ENCODE data around the gene GRM2.

GRM2 gene

DNA sequence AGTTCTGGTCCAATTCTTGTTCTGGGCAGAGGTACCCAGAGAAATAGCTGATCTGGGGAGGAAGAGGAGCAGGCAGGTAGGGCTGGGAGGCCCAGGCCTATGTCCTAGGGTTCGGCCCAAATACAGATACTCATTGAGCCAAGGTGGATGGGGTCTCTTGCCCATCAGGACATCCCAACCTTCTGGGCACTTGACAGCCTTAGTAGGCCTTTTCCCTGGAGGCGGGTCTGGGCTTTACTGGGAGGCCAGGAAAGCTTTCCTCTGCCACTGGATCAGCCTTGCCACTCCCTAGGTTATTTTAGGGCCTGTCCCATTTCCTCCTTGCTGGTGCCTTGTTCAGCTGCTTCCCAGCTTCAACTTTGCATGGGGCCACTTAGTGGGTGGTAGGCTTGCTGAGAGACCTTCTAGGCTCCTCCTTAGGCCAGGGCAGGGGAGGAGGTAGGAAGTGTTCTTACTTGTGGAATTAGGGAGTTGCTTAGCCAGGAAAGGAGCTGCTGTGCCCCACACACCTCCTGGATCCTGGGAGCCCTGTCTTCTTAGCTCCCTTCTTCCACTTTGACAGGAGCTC is 26.1 kb upstream of the GRM2 start:
- DNase-seq: no peak

- peak; percentile 43 for DNase-seq
Observed at GRCh38 chr3:51681453-51681852, 25.4 kb upstream of the GRM2 start.

DNA sequence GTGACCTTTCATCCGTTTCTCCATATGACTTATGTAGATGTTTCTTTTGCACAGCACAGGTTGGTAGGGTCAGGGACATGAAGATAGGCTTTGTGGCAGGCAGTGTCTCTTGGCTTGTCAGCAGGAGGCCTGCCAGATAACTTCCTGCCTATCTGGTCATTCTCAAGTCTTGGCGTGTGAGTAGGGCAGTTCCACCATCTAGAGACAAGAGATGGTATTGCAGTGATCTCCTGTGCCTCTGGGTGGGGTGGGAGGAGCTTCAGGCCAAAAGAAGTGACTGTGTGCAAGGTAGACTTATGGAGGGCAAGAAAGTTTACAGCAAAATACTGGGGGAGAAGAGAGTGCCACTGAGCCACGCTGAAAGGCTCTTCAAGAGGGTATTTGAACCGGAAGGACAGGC is 24.8 kb upstream of the GRM2 start:
- peak; percentile 71 for DNase-seq

DNA sequence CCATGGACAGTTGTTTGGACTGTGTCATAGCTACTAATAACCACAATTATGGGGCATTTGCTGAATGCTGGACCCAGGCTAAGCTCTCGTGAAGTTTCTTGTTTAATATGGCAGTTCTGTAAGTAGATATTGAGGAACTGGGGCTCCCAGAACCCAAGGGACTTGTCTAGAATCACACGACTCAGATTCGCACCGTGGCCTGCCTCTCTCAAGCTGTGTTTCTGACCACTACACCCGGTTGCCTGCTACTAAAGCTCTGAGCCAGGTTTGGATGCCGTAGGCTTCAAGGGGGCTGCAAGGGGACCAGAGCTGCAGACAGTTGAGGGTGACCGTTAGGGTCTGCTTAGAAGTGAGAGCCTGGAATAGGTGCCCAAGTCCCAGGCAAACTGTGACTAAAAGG is 24.3 kb upstream of the GRM2 start:
- DNase-seq: no peak

GRCh38 chr3:51683566-51683965 is 23.3 kb upstream of the GRM2 start:
- no peak for DNase-seq

GRCh38 chr3:51684971-51685751 is 21.7 kb upstream of the GRM2 start:
- DNase-seq: no peak

- no peak for DNase-seq
Observed at GRCh38 chr3:51686056-51686455, 20.8 kb upstream of the GRM2 start.

DNA sequence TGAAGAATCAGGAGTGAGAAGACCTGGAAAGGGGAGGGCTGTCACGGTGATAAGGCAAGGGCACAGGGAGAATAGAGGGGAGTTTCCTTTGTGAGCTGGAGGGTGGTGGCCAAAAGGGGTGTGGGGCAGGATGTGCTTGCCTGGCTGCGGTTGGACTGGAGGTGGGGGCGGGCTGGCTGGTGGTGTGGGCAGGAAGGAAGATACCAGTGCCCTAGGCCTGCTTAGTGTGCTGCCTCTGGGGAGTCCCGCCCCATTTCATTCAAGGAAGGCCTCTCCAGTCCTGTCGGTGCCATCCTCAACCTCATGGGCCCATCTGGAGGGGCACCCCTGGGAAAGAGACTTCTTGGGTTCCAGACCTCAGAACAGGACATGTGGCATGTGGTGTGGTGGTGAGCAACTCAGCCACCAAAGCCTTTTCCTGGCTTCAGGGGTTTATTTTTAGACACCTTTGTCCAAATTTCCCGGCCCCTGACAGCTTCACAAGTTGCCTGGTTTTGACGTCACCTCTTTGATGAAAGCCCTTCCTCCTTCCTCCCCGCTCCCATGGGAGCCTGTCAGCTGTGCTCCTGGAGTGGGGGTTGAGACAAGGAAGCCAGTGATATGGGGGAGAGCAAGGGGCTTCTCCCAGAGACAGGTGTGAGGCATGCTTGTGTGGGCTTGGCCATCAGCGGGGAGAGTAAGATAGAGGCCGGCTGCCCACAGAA is 20.2 kb upstream of the GRM2 start:
- peak; percentile 85 for DNase-seq

- DNase-seq: no peak
Observed at GRCh38 chr3:51687431-51688205, 19.2 kb upstream of the GRM2 start.

DNA sequence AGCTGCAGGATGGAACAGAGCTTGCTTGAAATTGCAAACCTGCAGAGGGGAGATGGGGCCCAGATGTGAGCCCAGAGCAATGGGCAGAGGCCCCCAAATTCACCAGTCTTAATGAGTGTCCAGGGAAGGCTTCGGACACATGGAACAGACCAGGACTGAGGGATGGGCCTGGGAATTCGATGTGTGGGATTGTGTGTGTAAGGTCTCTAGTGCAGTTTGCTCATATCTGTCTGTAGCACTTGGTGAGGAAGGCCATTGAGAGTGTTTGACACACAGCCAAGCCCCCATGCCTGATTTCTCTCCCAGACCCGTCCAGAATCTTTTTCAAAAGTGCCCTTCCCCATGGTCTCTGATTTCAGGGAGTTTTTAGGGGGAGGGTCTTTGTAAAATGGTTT is 18.7 kb upstream of the GRM2 start:
- DNase-seq: no peak

DNA sequence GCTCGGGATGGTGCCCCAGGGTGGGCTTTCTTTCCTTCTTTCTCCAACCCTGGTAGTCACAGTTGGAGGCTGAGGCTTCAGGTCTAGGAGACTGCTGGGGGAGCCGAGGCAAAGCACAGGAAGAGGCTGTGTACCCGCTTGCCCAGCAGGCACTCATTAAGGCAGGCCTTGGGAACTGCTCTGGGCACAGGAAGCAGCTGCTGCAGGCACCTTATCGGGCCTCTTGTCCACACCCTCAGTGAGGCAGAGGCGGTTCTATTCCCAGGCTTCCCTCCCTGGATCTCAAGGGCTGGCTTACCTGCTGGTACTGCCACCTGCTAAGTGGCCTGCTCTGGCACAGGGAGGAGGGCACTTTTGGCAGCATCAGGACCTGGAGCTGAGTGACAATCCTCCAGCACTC is 15.8 kb upstream of the GRM2 start:
- DNase-seq: no peak

GRCh38 chr3:51691949-51692348 is 14.9 kb upstream of the GRM2 start:
- DNase-seq: no peak

GRCh38 chr3:51692980-51693395 is 13.9 kb upstream of the GRM2 start:
- no peak for DNase-seq

- DNase-seq: no peak
Observed at GRCh38 chr3:51696954-51697353, 9.9 kb upstream of the GRM2 start.

GRCh38 chr3:51698209-51698608 is 8.7 kb upstream of the GRM2 start:
- DNase-seq: no peak

- DNase-seq: no peak
Observed at GRCh38 chr3:51700403-51700802, 6.5 kb upstream of the GRM2 start.

- no peak for DNase-seq
Observed at GRCh38 chr3:51702156-51702555, 4.7 kb upstream of the GRM2 start.

DNA sequence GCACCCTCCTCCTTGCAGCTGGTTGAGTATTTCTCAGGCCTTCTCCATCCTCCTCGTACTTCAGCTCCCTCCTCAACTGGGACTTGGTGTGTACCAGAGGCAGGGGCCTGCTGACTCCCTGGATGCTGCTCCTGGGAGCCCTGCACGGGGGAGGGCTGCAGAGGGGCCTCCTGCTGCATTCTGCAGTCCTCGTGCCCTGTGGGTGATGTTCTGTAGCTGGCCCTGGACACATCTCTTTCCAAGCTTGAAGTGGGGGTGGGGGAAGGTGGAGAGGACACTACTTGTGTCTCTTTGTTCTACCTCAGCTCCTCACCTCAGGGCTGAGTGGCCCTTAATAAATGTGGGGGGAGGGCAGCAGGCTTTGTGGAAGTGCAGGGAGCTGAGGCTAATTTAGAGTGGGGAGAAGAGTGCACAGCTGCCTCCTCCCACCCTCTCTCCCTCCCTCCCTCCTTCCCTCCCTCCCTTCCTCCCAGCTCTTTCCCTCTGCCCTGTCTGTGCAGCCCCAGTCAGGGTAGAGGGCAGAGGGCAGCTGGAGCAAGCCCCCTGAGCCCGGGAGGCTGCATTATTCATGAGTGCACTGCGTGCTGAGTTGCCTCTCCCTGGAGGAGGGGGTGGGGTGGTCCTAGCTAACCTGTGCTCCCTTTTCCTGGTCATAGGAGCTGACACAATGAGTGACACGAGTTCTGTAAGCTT is 3.7 kb upstream of the GRM2 start:
- no peak for DNase-seq

DNA sequence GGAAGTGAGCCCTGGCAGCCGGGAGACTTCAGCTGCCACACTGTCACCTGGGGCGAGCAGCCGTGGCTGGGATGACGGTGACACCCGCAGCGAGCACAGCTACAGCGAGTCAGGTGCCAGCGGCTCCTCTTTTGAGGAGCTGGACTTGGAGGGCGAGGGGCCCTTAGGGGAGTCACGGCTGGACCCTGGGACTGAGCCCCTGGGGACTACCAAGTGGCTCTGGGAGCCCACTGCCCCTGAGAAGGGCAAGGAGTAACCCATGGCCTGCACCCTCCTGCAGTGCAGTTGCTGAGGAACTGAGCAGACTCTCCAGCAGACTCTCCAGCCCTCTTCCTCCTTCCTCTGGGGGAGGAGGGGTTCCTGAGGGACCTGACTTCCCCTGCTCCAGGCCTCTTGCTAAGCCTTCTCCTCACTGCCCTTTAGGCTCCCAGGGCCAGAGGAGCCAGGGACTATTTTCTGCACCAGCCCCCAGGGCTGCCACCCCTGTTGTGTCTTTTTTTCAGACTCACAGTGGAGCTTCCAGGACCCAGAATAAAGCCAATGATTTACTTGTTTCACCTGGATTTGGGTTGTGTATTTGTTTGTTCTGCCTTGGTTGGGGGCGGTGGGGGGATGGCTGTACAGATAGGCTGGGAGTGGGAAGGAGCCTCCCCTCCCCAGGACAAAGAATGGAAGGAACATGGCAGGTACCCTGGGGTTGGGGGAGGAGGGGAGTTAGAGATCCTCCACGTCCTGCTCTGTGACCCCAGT is 2.9 kb upstream of the GRM2 start:
- DNase-seq: no peak

- no peak for DNase-seq
Observed at GRCh38 chr3:51704511-51704950, 2.3 kb upstream of the GRM2 start.

DNA sequence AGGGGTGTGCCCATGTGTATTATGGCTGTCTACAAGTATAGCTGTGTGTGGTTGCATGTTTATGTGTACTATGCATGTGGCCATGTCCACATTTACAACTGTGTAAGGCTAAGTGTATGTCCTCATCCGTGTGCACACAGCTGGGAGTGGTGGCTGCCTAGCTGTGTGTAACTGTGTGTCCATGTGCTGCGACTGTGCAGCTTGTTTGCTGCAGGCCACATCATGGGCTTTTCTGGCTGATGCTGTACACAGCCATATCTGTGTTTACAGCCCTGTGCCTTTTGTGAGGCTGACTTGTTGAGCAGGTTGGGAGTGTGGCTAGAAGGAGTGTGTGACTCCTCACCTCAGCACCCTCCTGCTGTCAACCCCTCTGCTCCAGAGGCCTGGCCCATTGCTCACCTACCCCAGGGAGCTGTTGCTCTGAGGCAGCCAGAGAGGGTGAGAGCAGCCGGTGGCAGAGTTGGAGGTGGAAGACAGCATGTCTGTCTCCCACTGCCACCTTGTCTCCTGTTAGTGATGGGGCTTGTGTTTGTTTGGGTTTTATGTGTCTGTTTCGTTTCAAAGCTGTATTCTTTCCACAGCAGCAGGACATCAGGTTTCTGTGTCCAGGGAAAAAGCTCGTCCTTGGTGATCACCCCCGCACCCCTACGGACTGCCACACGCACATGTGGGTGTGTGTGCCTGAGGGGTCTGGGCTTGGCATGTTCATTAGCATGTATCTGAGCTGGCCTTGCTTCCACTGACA is 1.4 kb upstream of the GRM2 start:
- DNase-seq: no peak

All from stimulated activated CD8-positive, alpha-beta memory T cell treated with anti-CD3 and anti-CD28 coated beads, Interleukin-4, amount 100 ng/mL, for 48 hours (primary cell).